Mesodermal cell (in vitro differentiated cells): ENCODE results near the gene L1CAM.

Experiments used
- H3K27ac ChIP-seq: 2 replicates; pipeline ENCODE4 v1.7.0; 2013; ENCODE audit warnings: mild to moderate bottlenecking, low read depth, low read length, moderate library complexity; ENCODE audit not compliant: severe bottlenecking
- H3K36me3 ChIP-seq: 2 replicates; pipeline ENCODE4 v1.7.1; 2013; ENCODE audit warnings: mild to moderate bottlenecking, low read length, moderate library complexity; ENCODE audit not compliant: control insufficient read depth, insufficient read depth
- H3K4me1 ChIP-seq: one replicate; pipeline ENCODE4 v1.7.1; 2013; ENCODE audit warnings: mild to moderate bottlenecking, low read length; ENCODE audit not compliant: insufficient read depth, control insufficient read depth, poor library complexity, severe bottlenecking
- H3K4me3 ChIP-seq: 2 replicates; pipeline ENCODE4 v1.7.0; 2013; ENCODE audit warnings: low read length, control low read depth, mild to moderate bottlenecking; ENCODE audit not compliant: insufficient read depth, poor library complexity, severe bottlenecking; ENCODE audit errors: extremely low read depth
- H3K9me3 ChIP-seq: 2 replicates; pipeline ENCODE4 v1.7.1; 2013; ENCODE audit warnings: mild to moderate bottlenecking, low read length, moderate library complexity; ENCODE audit not compliant: control insufficient read depth
- WGBS, 2 experiments: methylation state at CpG; one replicate each; pipeline ENCODE4 v1.1.5; 2013; ENCODE audit warnings: missing lambda C conversion rate in 2 of 2; ENCODE audit not compliant: insufficient coverage in 2 of 2; 5-methylcytosine and 5-hydroxymethylcytosine counted together

L1CAM gene

GRCh38 chrX:153814591-153815315 is 71.2 kb downstream of the L1CAM start:
- WGBS, 2 experiments, result 94% methylated on average over 9 to 14 of the region's 19 CpGs
- no peak overlapping the region for H3K27ac ChIP-seq
- H3K4me1 ChIP-seq, result no peaks in the 10 kb centered on the region
- no peak overlapping the region for H3K4me3 ChIP-seq
- H3K36me3 ChIP-seq, result no peaks in the 10 kb centered on the region
- no peaks in the 10 kb centered on the region for H3K9me3 ChIP-seq

GRCh38 chrX:153813161-153813560 is 72.8 kb downstream of the L1CAM start:
- no peak overlapping the region for H3K27ac ChIP-seq
- 94 to 100% methylated on average over 2 to 3 of the region's 5 CpGs for WGBS, 2 experiments
- no peak overlapping the region for H3K4me3 ChIP-seq
- H3K9me3 ChIP-seq, result no peaks in the 10 kb centered on the region
- no peaks in the 10 kb centered on the region for H3K36me3 ChIP-seq
- H3K4me1 ChIP-seq, result no peaks in the 10 kb centered on the region

GRCh38 chrX:153812220-153812619 is 73.8 kb downstream of the L1CAM start:
- Histone ChIP-seq H3K9me3 (no peaks in the 10 kb centered on the region), H3K4me1 (no peaks in the 10 kb centered on the region), H3K27ac (no peak overlapping the region), H3K4me3 (no peak overlapping the region), H3K36me3 (no peaks in the 10 kb centered on the region)
- WGBS, 2 experiments, result 60 to 67% methylated on average over 1 to 11 of the region's 14 CpGs
